Right atrium auricular region (tissue), 2 donors: Measurements from ENCODE around the gene PTGDR2. TPM values are rescaled to one million over a fixed set of nuclear protein-coding genes. Genes with fewer than 3 reads are reported as not detected.

Experiments used
- DNase-seq: peaks from one replicate; pipeline ENCODE4 v3.0.0-alpha.2; 2019; ENCODE audit warnings: low spot score
- H3K27ac ChIP-seq, 2 donors: fragments of 200-600 bp; sonication (generic); 1 replicate in 1 of 2; 2 replicates in 1 of 2; pipeline ENCODE4 v1.5.1; 2016 to 2019
- H3K27me3 ChIP-seq, 2 donors: fragments of 200-600 bp; sonication (generic); one replicate each; pipeline versions ENCODE4 v1.5.1 to v1.6.0; 2017 to 2019
- H3K36me3 ChIP-seq: fragments of 200-600 bp; sonication (generic); one replicate; pipeline ENCODE4 v1.5.1; 2016
- H3K4me1 ChIP-seq, 2 donors: fragments of 200-600 bp; sonication (generic); one replicate each; pipeline versions ENCODE4 v1.5.1 to v1.6.0; 2017 to 2019
- H3K4me3 ChIP-seq, 2 donors: fragments of 200-600 bp; sonication (generic); 1 replicate in 1 of 2; 2 replicates in 1 of 2; pipeline ENCODE4 v1.5.1; 2017 to 2019; ENCODE audit warnings: mild to moderate bottlenecking in 1 of 2, moderate library complexity in 1 of 2
- H3K9me3 ChIP-seq, 2 donors: fragments of 200-600 bp; sonication (generic); one replicate each; pipeline ENCODE4 v1.5.1; 2019
- total RNA-seq, 2 donors: library from RNA; depleted of rRNA; stranded (reverse); fragments of >200 nt; gene quantifications; one replicate each; pipeline ENCODE4 v1.1.0, GENCODE V29; 2016
- TF ChIP-seq, protein P1 (sequence below), 2 donors: fragments of 200-600 bp; sonication (generic); IDR thresholded peaks; one replicate each; pipeline ENCODE4 v1.5.1; 2019; ENCODE audit warnings: antibody characterized with exemption in 2 of 2

The PTGDR2 gene
- total RNA-seq, 2 donors from 2014 or later: 1.3 TPM; not detected in 1

DNA sequence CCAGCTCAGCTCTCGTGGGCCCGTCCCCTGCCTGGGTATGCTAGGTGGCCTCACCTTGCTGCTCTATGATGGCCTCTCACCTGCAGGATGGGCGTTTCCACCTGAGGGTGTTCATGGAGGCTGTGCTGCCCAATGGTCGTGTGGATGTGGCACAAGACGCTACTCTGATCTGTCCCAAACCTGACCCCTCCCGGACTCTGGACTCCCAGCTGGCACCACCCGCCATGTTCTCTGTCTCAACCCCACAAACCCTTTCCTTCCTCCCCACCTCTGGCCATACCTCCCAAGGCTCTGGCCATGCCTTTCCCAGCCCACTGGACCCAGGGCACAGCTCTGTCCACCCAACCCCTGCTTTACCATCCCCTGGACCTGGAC lies 13.7 kb upstream of the PTGDR2 start:
- no peak overlapping the region for H3K4me3 ChIP-seq
- H3K27me3 ChIP-seq: no peaks in the 10 kb centered on the region
- TF ChIP-seq, protein P1, sequence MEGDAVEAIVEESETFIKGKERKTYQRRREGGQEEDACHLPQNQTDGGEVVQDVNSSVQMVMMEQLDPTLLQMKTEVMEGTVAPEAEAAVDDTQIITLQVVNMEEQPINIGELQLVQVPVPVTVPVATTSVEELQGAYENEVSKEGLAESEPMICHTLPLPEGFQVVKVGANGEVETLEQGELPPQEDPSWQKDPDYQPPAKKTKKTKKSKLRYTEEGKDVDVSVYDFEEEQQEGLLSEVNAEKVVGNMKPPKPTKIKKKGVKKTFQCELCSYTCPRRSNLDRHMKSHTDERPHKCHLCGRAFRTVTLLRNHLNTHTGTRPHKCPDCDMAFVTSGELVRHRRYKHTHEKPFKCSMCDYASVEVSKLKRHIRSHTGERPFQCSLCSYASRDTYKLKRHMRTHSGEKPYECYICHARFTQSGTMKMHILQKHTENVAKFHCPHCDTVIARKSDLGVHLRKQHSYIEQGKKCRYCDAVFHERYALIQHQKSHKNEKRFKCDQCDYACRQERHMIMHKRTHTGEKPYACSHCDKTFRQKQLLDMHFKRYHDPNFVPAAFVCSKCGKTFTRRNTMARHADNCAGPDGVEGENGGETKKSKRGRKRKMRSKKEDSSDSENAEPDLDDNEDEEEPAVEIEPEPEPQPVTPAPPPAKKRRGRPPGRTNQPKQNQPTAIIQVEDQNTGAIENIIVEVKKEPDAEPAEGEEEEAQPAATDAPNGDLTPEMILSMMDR (IDR thresholded peaks at IDR 0.05): no peak
- no peaks in the 10 kb centered on the region for H3K36me3 ChIP-seq
- no peak overlapping the region for H3K27ac ChIP-seq
- H3K4me1 ChIP-seq: peaks cover 0 to 35% of the 10 kb centered on the region in 2 donors
- no peaks in the 10 kb centered on the region for H3K9me3 ChIP-seq
- DNase-seq: no peak

DNA sequence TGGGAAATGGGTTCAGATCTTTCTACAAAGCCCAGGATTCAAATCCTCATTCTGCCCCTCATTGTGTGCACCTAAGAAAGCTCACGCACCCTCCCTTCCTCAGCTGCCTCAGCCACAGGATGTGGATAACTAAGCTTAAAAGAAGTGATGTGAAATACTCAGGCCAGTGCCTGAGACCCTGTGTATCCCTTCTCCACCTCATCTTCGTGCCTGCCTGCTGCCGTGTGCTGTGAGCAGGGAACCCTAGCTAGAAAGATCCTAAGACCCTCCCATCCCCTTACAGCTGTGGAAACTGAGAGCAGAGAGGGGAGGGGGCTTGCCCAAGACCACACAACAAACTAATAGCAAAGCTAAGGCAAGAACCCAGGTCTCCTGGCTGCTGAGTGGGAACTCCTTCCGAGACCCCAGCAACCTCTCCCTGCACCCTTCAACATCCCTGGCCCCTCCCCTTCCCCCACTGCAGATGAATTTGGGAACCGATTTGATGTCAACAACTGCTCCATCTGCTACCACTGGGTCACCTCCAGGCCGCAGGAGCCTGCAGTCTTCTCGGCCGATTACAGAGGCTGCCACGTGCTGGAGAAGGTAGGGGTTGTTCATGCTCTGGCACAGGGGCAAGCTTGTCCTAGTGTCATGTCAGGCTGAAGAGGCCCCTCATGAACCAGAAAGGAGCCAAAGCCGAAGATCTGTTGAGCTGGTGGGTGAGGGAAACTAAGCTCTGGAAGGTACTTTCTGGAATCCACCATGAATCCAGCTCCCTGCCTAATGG lies 13.1 kb upstream of the PTGDR2 start:
- TF ChIP-seq, protein P1 (IDR thresholded peaks at IDR 0.05): no peak
- Histone ChIP-seq H3K27me3 (no peaks in the 10 kb centered on the region), H3K4me3 (no peak overlapping the region), H3K27ac (no peak overlapping the region), H3K36me3 (no peaks in the 10 kb centered on the region), H3K9me3 (no peaks in the 10 kb centered on the region), H3K4me1 (peaks cover 0 to 35% of the 10 kb centered on the region in 2 donors)
- no peak for DNase-seq

DNA sequence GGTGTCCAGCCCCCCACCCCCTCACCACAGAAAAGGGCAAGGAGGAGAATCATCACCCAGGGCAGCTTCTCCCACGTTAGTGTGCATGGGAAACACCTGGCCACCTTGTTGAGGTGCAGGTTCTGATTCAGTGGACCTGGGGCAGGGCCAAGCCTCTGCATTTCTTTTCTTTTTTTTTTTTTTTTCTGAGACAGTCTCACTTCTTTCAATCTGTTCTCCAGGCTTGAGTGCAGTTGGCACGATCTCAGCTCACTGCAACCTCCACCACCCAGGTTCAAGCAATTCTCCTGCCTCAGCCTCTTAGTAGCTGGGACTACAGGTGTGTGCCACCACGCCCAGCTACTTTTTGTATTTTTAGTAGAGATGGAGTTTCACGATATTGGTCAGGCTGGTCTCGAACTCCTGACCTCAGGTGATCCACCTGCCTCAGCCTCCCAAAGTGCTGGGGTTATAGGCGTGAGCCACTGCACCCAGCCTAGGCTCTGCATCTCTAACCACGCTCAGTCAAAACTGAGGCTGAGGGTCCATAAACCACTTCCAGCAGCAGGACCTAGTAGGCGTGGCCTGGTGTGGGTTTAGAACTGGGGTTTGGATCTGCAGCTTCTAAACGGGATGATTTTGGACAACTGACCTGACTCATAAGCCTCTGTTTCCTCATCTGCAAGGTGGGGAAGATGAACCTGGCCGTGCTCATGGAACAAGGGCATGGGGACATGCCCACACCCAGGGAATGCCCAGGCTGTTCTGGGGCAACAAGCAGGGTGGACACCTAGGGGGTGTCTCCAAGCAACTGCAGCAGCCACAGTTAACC lies 12.3 kb upstream of the PTGDR2 start:
- Histone ChIP-seq H3K27ac (no peak overlapping the region), H3K36me3 (no peaks in the 10 kb centered on the region), H3K27me3 (no peaks in the 10 kb centered on the region), H3K4me1 (peaks cover 0 to 28% of the 10 kb centered on the region in 2 donors), H3K9me3 (no peaks in the 10 kb centered on the region), H3K4me3 (no peak overlapping the region)
- TF ChIP-seq, protein P1 (IDR thresholded peaks at IDR 0.05): no peak
- DNase-seq: no peak

DNA sequence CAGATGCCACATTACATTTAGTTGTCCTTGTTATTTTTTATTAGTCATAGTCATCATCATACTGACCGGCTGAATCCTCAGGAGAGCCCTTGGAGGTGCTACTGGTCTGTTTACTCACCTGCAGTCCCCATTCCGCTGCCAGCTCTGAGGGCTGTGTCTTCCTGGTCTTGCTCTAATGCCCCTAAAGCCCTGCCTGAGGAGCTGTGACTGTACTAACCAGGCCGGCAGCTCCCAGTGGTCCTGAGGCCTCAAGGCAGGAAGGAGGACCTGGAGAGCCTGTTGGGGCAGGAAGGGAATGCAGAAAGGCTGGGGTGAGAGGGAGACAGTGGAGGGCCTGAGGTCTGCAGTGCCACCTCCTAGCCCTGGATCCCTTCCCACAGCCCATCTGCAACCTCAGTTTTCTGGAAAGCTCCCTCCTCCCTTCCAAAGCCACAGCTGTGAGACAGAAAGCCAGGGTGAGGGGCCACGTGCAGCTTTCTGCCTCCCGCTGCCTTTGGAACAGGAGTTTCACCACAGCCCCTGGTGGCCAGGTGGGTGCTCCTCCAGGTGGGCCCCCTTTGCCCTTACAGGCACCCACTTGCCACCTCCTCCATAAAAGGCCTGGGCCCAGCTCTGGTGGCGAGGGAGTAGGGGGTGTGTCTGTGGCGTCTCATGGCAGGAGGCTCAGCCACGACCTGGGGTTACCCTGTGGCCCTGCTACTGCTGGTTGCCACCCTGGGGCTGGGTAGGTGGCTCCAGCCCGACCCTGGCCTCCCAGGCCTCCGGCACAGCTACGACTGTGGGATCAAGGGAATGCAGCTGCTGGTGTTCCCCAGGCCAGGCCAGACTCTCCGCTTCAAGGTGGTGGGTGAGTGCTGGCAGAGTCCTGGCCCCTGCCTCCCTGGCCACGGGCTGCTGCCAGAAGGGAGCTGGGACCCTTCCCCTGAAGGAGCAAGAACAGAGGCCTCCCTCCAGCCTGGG lies 11.4 kb upstream of the PTGDR2 start, which contains the start of gene ZP1:
ZP1 (plus strand) TSS at position 632 of the 960 bp plus-strand sequence; CDS start at position 652, 20 bp downstream.
- TF ChIP-seq, protein P1 (IDR thresholded peaks at IDR 0.05): no peak
- Histone ChIP-seq H3K4me3 (no peak within 1 kb of the TSS), H3K9me3 (no peaks in the 10 kb centered on the region), H3K36me3 (no peaks in the 10 kb centered on the region), H3K4me1 (peaks cover 0 to 19% of the 10 kb centered on the region in 2 donors), H3K27me3 (no peaks in the 10 kb centered on the region), H3K27ac (no peak within 1 kb of the TSS)
- no peak for DNase-seq

DNA sequence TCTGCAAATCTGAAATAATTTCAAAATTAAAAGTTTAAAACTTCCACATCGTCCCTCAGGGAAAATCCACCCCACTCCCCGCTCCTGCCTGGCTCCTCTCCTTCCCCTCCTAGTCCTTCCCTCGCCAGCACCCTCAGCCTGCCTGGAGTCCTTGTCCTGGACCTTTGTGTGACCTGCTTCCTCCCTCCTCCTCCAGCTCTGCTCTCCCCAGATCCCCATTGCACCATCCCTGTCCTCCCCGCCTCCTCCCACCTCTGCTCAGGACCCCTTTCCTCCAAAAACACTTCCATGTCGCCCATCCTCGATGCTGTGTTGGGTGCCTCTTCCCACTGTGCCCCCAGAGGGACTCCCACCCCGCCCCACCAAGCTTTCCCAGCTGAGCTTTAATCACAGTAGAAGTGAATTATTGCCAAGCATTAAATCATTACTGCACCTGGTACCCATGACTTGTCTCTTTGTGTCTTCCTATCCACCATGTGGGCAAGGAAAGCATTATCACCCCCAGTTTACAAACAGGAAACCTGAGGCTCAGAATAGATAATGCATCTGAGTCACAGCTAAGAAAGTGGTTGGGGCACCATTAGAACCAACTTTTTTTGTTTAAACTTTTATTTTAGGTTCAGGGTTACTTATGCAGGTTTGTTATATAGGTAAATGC lies 9.2 kb upstream of the PTGDR2 start:
- Histone ChIP-seq H3K4me3 (no peak overlapping the region), H3K36me3 (no peaks in the 10 kb centered on the region), H3K27ac (no peak overlapping the region), H3K27me3 (no peaks in the 10 kb centered on the region), H3K9me3 (no peaks in the 10 kb centered on the region), H3K4me1 (no peaks in the 10 kb centered on the region)
- TF ChIP-seq, protein P1 (IDR thresholded peaks at IDR 0.05): no peak
- DNase-seq: no peak
